ENCODE results near the gene SAMD7. TPM values are rescaled to one million over a fixed set of nuclear protein-coding genes. Genes with fewer than 3 reads are reported as not detected.

The SAMD7 gene
- total RNA-seq, 1 donor from 2014 or later, result not detected

DNA sequence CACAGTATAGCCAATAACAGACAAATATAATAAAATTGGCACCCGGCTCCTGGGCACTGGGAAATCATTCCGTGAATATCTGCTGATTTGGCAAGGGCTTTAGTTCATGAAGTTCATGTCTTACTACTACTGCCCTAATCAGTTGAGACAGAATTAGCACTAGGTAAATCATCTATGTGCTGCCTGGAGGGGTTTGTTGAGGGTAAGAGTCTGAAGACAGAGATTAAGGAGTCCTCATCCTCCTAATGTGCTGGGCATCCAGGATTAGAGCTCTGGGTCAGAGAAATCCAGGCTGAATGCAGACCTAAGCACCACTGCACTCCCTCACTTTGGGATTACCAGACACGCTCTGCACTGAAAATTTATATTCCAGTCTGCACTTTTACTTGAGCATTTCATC, 2.0 kb downstream of the SAMD7 start:
- intact Hi-C loops (cut with DNase I), result no loop called here
- H3K9me3 ChIP-seq, result no peaks in the 10 kb centered on the region
- TF ChIP-seq, protein P1, sequence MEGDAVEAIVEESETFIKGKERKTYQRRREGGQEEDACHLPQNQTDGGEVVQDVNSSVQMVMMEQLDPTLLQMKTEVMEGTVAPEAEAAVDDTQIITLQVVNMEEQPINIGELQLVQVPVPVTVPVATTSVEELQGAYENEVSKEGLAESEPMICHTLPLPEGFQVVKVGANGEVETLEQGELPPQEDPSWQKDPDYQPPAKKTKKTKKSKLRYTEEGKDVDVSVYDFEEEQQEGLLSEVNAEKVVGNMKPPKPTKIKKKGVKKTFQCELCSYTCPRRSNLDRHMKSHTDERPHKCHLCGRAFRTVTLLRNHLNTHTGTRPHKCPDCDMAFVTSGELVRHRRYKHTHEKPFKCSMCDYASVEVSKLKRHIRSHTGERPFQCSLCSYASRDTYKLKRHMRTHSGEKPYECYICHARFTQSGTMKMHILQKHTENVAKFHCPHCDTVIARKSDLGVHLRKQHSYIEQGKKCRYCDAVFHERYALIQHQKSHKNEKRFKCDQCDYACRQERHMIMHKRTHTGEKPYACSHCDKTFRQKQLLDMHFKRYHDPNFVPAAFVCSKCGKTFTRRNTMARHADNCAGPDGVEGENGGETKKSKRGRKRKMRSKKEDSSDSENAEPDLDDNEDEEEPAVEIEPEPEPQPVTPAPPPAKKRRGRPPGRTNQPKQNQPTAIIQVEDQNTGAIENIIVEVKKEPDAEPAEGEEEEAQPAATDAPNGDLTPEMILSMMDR (IDR thresholded peaks at IDR 0.05), result no peak
- H3K4me3 ChIP-seq, result no peak overlapping the region
- no peak for ATAC-seq
- H3K36me3 ChIP-seq, result no peaks in the 10 kb centered on the region
- no peak overlapping the region for H3K27ac ChIP-seq
- no peaks in the 10 kb centered on the region for H3K27me3 ChIP-seq
- no peaks in the 10 kb centered on the region for H3K4me1 ChIP-seq
- DNase-seq, result no peak

DNA sequence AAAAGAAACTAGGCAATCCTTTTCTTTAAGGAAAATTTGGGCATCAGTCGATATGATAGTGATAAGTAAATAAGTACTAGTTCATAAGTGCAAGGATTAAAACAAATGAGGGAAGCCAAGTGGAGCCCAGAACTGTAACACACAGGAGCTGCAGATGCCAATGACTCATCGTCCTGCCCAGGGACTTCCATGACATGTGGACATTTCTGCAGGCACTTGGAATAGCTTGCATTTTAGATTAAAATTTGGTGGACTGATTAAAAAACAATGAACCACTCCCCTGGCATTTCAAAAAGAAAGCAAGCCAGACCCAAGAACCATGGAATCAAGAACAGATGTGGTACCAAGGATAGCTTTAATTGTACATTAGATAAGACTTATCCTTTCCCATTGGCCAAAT, 2.9 kb downstream of the SAMD7 start:
- no peaks in the 10 kb centered on the region for H3K27me3 ChIP-seq
- no peaks in the 10 kb centered on the region for H3K36me3 ChIP-seq
- H3K4me1 ChIP-seq, result no peaks in the 10 kb centered on the region
- H3K27ac ChIP-seq, result no peak overlapping the region
- no peaks in the 10 kb centered on the region for H3K9me3 ChIP-seq
- DNase-seq, result no peak
- H3K4me3 ChIP-seq, result no peak overlapping the region
- ATAC-seq, result no peak
- TF ChIP-seq, protein P1 (IDR thresholded peaks at IDR 0.05), result no peak
- intact Hi-C loops (cut with DNase I), result no loop called here

DNA sequence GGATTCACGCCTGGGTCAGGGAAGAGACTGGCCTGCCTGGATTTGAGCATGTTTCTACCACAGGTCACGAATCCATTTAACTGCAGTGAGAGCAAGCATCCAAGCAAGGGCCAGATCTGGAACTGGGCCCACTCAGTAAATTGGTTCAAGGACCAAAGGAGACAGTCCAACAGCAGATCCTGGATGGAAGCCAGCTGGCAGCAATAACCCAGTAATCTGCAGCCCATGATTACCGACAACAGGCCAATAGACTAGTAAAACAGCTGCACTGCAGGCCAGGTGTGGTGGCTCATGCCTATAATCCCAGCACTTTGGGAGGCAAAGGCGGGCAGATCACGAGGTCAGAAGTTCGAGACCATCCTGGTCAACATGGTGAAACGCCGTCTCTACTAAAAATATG, 11.8 kb downstream of the SAMD7 start:
- no peaks in the 10 kb centered on the region for H3K9me3 ChIP-seq
- TF ChIP-seq, protein P1 (IDR thresholded peaks at IDR 0.05), result no peak
- no peaks in the 10 kb centered on the region for H3K4me1 ChIP-seq
- intact Hi-C loops (cut with DNase I), result no loop called here
- no peak overlapping the region for H3K4me3 ChIP-seq
- H3K27ac ChIP-seq, result no peak overlapping the region
- ATAC-seq (peak; percentile 32), DNase-seq (no peak)
- H3K27me3 ChIP-seq, result no peaks in the 10 kb centered on the region
- no peaks in the 10 kb centered on the region for H3K36me3 ChIP-seq

DNA sequence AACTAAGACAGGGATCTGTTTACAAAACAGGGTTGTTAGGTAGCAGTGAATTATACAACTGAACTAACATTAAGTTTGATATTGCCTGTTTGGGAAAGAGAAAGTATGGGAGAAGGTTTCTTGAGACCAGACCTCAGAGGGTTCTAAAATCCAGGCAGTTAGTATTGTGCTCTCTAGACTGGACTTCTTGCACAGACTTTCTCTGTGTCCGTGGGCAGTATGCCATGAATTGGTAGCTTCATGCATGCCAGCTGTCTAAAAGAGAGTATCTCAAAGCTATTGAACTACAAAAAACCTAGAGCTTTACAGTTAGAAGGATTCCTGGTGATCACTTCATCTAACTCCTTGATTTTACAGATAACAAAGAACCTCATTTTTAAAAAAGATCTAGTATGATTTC, 12.5 kb downstream of the SAMD7 start:
- no peaks in the 10 kb centered on the region for H3K36me3 ChIP-seq
- no peaks in the 10 kb centered on the region for H3K27me3 ChIP-seq
- no peaks in the 10 kb centered on the region for H3K4me1 ChIP-seq
- no peak overlapping the region for H3K4me3 ChIP-seq
- TF ChIP-seq, protein P1 (IDR thresholded peaks at IDR 0.05), result no peak
- H3K9me3 ChIP-seq, result no peaks in the 10 kb centered on the region
- intact Hi-C loops (cut with DNase I), result no loop called here
- ATAC-seq (no peak), DNase-seq (no peak)
- no peak overlapping the region for H3K27ac ChIP-seq

DNA sequence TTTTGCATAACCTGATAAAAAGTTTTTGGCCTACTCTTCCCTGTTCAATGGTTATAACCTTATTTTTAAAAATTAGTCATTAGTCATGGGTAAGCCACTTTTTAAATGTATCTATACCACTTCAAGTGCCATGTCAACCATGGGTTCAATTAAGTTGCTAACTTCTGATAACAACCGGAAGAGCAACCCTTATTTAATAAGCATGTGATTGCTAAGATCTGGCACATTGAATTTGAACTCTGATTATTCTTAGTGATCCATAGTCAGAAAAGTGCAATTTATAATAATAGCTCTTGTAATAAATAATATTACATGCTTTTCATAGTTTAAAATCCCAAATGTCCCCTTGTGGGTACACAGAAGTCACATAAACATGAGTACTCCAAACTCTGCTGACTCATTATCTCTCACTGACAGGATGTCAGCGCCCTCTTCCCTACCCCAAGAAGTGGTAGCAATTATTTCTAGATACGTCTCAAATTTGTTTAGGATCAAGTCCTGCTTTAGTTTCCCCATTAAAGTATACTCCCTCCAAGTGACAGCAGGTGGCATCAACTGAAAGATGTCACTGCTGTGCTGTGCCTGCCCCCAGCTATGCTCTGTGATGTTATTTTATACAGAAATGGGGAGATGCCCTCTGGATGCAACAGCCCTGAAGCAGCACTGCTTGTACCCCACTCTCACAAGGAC, 18.6 kb downstream of the SAMD7 start:
- Histone ChIP-seq H3K4me3 (no peak overlapping the region), H3K4me1 (no peaks in the 10 kb centered on the region), H3K27me3 (no peaks in the 10 kb centered on the region), H3K27ac (no peak overlapping the region), H3K9me3 (no peaks in the 10 kb centered on the region), H3K36me3 (no peaks in the 10 kb centered on the region)
- intact Hi-C loops (cut with DNase I), result no loop called here
- DNase-seq, result no peak
- ATAC-seq, result peak; percentile 50
- TF ChIP-seq, protein P1 (IDR thresholded peaks at IDR 0.05), result no peak

DNA sequence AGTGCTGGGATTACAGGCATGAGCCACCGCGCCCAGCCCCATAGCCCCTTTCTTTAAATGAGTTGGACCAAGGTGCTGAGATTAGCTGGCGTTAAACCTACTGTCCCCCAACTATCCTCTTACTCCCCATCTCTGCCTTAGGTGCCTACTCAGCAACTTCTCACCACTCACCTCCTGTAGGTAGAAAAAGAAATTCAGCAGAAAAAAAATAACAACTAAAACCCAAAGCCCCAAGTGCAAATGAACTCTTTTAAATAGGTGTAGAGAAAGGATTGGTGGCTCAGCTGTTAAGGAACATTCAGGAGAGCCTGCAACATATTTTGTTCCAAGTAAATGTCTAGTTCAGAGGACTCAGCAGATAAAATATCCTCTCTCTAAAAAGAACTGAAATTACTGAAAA, 19.5 kb downstream of the SAMD7 start:
- H3K36me3 ChIP-seq, result no peaks in the 10 kb centered on the region
- H3K27me3 ChIP-seq, result no peaks in the 10 kb centered on the region
- no peak for DNase-seq
- intact Hi-C loops (cut with DNase I), result no loop called here
- H3K4me3 ChIP-seq, result no peak overlapping the region
- no peaks in the 10 kb centered on the region for H3K4me1 ChIP-seq
- no peaks in the 10 kb centered on the region for H3K9me3 ChIP-seq
- no peak overlapping the region for H3K27ac ChIP-seq
- ATAC-seq, result no peak
- TF ChIP-seq, protein P1 (IDR thresholded peaks at IDR 0.05), result no peak
